ENCODE results near the gene CNGB1. TPM values are rescaled to one million over a fixed set of nuclear protein-coding genes. Genes with fewer than 3 reads are reported as not detected.

The CNGB1 gene
- total and polyA plus RNA-seq, 2 of the 13 experiments (the other 11 are each of a cell fraction or from before 2014, with no cell fraction given) = 0.02 to 0.15 TPM

GRCh38 chr16:57899771-57900661, 70.9 kb downstream of the CNGB1 start (continued):
- TF ChIP-seq HDAC2 (CRISPR knock-in tag; IDR thresholded peaks at IDR 0.05) (0 out of 2 replicates have a peak, but pooled peaks have one; percentile 22), KDM1A (CRISPR knock-in tag; IDR thresholded peaks at IDR 0.05) (peak; percentile 78), SALL2 (CRISPR knock-in tag; IDR thresholded peaks at IDR 0.05) (0 out of 2 replicates have a peak, but pooled peaks have one; percentile 6), JUNB (CRISPR knock-in tag; IDR thresholded peaks at IDR 0.05; ENCODE audit: borderline replicate concordance) (peak; percentile 20; the same call in 1 of the 2 replicates), BATF2 (CRISPR knock-in tag; IDR thresholded peaks at IDR 0.05) (0 out of 2 replicates have a peak, but pooled peaks have one; percentile 43), ZBTB20 (CRISPR knock-in tag; IDR thresholded peaks at IDR 0.05; ENCODE audit: borderline replicate concordance, low read depth) (peak; percentile 22), SALL1 (CRISPR knock-in tag; IDR thresholded peaks at IDR 0.05) (peak; percentile 31; the same call in 1 of the 2 replicates), TSC22D2 (CRISPR knock-in tag; IDR thresholded peaks at IDR 0.05; ENCODE audit: borderline replicate concordance) (peak; percentile 24; the same call in 1 of the 2 replicates), CEBPG (CRISPR knock-in tag; IDR thresholded peaks at IDR 0.05) (0 out of 2 replicates have a peak, but pooled peaks have one; percentile 16), ZNF547 (CRISPR knock-in tag; IDR thresholded peaks at IDR 0.05) (no peak), ZKSCAN5 (CRISPR knock-in tag; IDR thresholded peaks at IDR 0.05) (no peak), DPF2 (CRISPR knock-in tag; IDR thresholded peaks at IDR 0.05; ENCODE audit: borderline replicate concordance, low read depth) (no peak), ZNF501 (CRISPR knock-in tag; IDR thresholded peaks at IDR 0.05) (peak; percentile 36; the same call in 1 of the 2 replicates), ISL2 (CRISPR knock-in tag; IDR thresholded peaks at IDR 0.05) (0 out of 2 replicates have a peak, but pooled peaks have one; percentile 32), SRY (CRISPR knock-in tag; IDR thresholded peaks at IDR 0.05) (0 out of 2 replicates have a peak, but pooled peaks have one; percentile 0), RAD21 (CRISPR knock-in tag; IDR thresholded peaks at IDR 0.05) (peak; percentile 82), ARID3A (IDR thresholded peaks at IDR 0.05; ENCODE audit: low read depth, low read length) (peak; percentile 80), SIX1 (CRISPR knock-in tag; IDR thresholded peaks at IDR 0.05; ENCODE audit: borderline replicate concordance) (0 out of 2 replicates have a peak, but pooled peaks have one; percentile 26), ZNF124 (CRISPR knock-in tag; IDR thresholded peaks at IDR 0.05) (0 out of 2 replicates have a peak, but pooled peaks have one; percentile 20), ZNF605 (CRISPR knock-in tag; IDR thresholded peaks at IDR 0.05) (peak; percentile 78; the same call in 1 of the 2 replicates), TAF1 (CRISPR knock-in tag; IDR thresholded peaks at IDR 0.05) (no peak), SNAPC2 (CRISPR knock-in tag; IDR thresholded peaks at IDR 0.05) (peak; percentile 69; the same call in 1 of the 2 replicates), NFKBIZ (CRISPR knock-in tag; IDR thresholded peaks at IDR 0.05) (no peak)
- TF ChIP-seq, protein P1, sequence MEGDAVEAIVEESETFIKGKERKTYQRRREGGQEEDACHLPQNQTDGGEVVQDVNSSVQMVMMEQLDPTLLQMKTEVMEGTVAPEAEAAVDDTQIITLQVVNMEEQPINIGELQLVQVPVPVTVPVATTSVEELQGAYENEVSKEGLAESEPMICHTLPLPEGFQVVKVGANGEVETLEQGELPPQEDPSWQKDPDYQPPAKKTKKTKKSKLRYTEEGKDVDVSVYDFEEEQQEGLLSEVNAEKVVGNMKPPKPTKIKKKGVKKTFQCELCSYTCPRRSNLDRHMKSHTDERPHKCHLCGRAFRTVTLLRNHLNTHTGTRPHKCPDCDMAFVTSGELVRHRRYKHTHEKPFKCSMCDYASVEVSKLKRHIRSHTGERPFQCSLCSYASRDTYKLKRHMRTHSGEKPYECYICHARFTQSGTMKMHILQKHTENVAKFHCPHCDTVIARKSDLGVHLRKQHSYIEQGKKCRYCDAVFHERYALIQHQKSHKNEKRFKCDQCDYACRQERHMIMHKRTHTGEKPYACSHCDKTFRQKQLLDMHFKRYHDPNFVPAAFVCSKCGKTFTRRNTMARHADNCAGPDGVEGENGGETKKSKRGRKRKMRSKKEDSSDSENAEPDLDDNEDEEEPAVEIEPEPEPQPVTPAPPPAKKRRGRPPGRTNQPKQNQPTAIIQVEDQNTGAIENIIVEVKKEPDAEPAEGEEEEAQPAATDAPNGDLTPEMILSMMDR (CRISPR knock-in tag; IDR thresholded peaks at IDR 0.05) = peak; percentile 93

All from HepG2 (cell line).